H1 (cell line): ENCODE results near the gene ASTL.

Source experiments
- EP300 ChIP-seq, 2 experiments: IDR thresholded peaks; 1 replicate in 1 of 2; 2 replicates in 1 of 2; pipeline ENCODE4 v1.6.1; 2011 to 2012; ENCODE audit warnings: low read depth in 2 of 2, low read length in 2 of 2, mild to moderate bottlenecking in 2 of 2, borderline replicate concordance in 1 of 2, inconsistent platforms in 1 of 2, moderate library complexity in 1 of 2
- TAF1 ChIP-seq: IDR thresholded peaks from 2 replicates; pipeline ENCODE4 v1.6.1; 2011; ENCODE audit warnings: mild to moderate bottlenecking, low read depth, low read length

DNA sequence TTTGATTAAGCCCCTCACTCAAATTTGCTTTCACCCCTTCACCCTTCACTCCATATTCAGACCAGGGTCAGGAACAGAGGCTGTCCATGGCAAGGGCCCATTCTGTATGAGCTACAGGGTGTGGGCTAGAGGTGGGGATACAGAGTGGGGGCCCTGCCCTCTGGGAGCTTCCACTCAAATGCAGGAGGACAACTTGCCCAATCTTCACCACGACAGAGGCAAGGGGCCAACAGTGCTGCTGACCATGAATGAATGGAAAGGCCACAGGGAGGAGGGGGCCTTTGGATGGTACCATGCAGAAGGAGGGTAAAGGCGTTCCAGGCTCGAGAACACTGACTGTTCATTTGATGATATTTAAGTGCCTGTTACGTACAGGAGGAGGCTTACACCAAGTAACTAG, 44.8 kb downstream of the ASTL start:
- TF ChIP-seq EP300 (IDR thresholded peaks at IDR 0.05; ENCODE audit: borderline replicate concordance in 1 of 2, low read depth in 2 of 2, low read length in 2 of 2) (no peak), TAF1 (no peak)
